CD4-positive, CD25-positive, alpha-beta regulatory T cell (primary cell): ENCODE data around the gene PSMC3IP. TPM values are rescaled to one million over a fixed set of nuclear protein-coding genes. Genes with fewer than 3 reads are reported as not detected.
A peak's percentile ranks its signal among the peaks of the same experiment; 100 is the strongest.
"Not testable (repeated sequence)": the region's sequence is repeated elsewhere in the genome, so short reads cannot be mapped to it uniquely, and the experiment has no call there.

Experiments used
- ATAC-seq, 2 donors: fragments of 150-1000 bp; cut with Tn5 transposase; one replicate each; pipeline ENCODE4 v1.10.0; 2021; ENCODE audit warnings: low read depth in 2 of 2, moderate number of reproducible peaks in 2 of 2, moderate library complexity in 1 of 2
- DNase-seq, 3 donors: peaks; one replicate each; pipeline versions ENCODE4 v3.0.0 to v3.0.0-alpha.2; 2012 to 2022; ENCODE audit warnings: mixed read lengths in 1 of 3
- H3K27ac ChIP-seq: one replicate; pipeline ENCODE4 v1.7.0; 2013; ENCODE audit warnings: mild to moderate bottlenecking, low read length; ENCODE audit not compliant: insufficient read depth, poor library complexity, severe bottlenecking
- H3K27me3 ChIP-seq: one replicate; pipeline ENCODE4 v1.7.0; 2013; ENCODE audit warnings: low read length; ENCODE audit not compliant: control insufficient read depth, insufficient read depth
- H3K36me3 ChIP-seq: one replicate; pipeline ENCODE4 v1.7.0; 2013; ENCODE audit warnings: mild to moderate bottlenecking, low read length, moderate library complexity; ENCODE audit not compliant: control insufficient read depth, insufficient read depth
- H3K4me1 ChIP-seq: 2 replicates; pipeline ENCODE4 v1.7.0; 2013; ENCODE audit warnings: mild to moderate bottlenecking, low read length; ENCODE audit not compliant: insufficient read depth, control insufficient read depth, poor library complexity, severe bottlenecking
- H3K4me3 ChIP-seq: one replicate; pipeline ENCODE4 v1.7.0; 2013; ENCODE audit warnings: low read depth, mild to moderate bottlenecking, low read length, moderate library complexity
- H3K9me3 ChIP-seq, 2 experiments: 1 replicate in 1 of 2; 2 replicates in 1 of 2; pipeline ENCODE4 v1.7.0; 2013; ENCODE audit warnings: low read length in 2 of 2, mild to moderate bottlenecking in 1 of 2, moderate library complexity in 1 of 2; ENCODE audit not compliant: control insufficient read depth in 2 of 2
- H3K27ac Mint-ChIP-seq, 3 donors: one replicate each; pipeline ENCODE4 v1.8.0; 2020 to 2022; ENCODE audit warnings: mild to moderate bottlenecking in 3 of 3, mixed read lengths in 3 of 3, moderate library complexity in 2 of 3
- H3K27me3 Mint-ChIP-seq: one replicate; pipeline ENCODE4 v1.8.0; 2022; ENCODE audit warnings: mild to moderate bottlenecking, mixed read lengths
- H3K36me3 Mint-ChIP-seq: one replicate; pipeline ENCODE4 v1.8.0; 2020; ENCODE audit warnings: mixed read lengths
- H3K4me1 Mint-ChIP-seq, 4 donors: one replicate each; pipeline ENCODE4 v1.8.0; 2020 to 2022; ENCODE audit warnings: mixed read lengths in 4 of 4, mild to moderate bottlenecking in 1 of 4
- H3K4me3 Mint-ChIP-seq, 4 donors: one replicate each; pipeline ENCODE4 v1.8.0; 2020 to 2022; ENCODE audit warnings: mild to moderate bottlenecking in 4 of 4, mixed read lengths in 4 of 4, moderate library complexity in 3 of 4
- H3K9me3 Mint-ChIP-seq, 7 donors: one replicate each; pipeline ENCODE4 v1.8.0; 2020 to 2022; ENCODE audit warnings: mixed read lengths in 7 of 7, mild to moderate bottlenecking in 3 of 7, moderate library complexity in 2 of 7
- polyA plus RNA-seq, 4 donors: library from polyadenylated mRNA; unstranded; fragments of 300-500 nt; fragmentation: Illumina TruSeq; gene quantifications; one replicate each; pipeline ENCODE4 v1.2.3, GENCODE V29; 2021
- total RNA-seq: library from RNA; stranded (reverse); gene quantifications from one replicate; pipeline ENCODE4 v1.2.3, GENCODE V29; 2022

Gene PSMC3IP
- total and polyA plus RNA-seq, 5 donors from 2014 or later: 0.25 to 2.5 (median 0.55) TPM; not detected in 1

- Histone ChIP-seq H3K4me1 (peaks cover 28% of the 10 kb centered on the region), H3K27me3 (no peaks in the 10 kb centered on the region), H3K4me3 (peak overlapping the region; percentile 48), H3K9me3 (no peaks in the 10 kb centered on the region), H3K36me3 (no peaks in the 10 kb centered on the region), H3K27ac (peak overlapping the region; percentile 87)
- no peaks in the 10 kb centered on the region for H3K9me3 Mint-ChIP-seq
- H3K4me1 Mint-ChIP-seq: peaks cover 0 to 41% (median 22%) of the 10 kb centered on the region in 4 donors
- ATAC-seq (peak in 1 of 2 donors; percentile 9), DNase-seq (peak in 1 of 3 donors; percentile 41)
- no peaks in the 10 kb centered on the region for H3K36me3 Mint-ChIP-seq
- peak overlapping the region; percentile 90 to 91 (median 90) for H3K4me3 Mint-ChIP-seq
- peaks cover 4% of the 10 kb centered on the region for H3K27me3 Mint-ChIP-seq
- peak overlapping the region in 2 of 3 donors; percentile 94 to 97 for H3K27ac Mint-ChIP-seq
Observed at GRCh38 chr17:42553866-42554249, 23.7 kb downstream of the PSMC3IP start.

DNA sequence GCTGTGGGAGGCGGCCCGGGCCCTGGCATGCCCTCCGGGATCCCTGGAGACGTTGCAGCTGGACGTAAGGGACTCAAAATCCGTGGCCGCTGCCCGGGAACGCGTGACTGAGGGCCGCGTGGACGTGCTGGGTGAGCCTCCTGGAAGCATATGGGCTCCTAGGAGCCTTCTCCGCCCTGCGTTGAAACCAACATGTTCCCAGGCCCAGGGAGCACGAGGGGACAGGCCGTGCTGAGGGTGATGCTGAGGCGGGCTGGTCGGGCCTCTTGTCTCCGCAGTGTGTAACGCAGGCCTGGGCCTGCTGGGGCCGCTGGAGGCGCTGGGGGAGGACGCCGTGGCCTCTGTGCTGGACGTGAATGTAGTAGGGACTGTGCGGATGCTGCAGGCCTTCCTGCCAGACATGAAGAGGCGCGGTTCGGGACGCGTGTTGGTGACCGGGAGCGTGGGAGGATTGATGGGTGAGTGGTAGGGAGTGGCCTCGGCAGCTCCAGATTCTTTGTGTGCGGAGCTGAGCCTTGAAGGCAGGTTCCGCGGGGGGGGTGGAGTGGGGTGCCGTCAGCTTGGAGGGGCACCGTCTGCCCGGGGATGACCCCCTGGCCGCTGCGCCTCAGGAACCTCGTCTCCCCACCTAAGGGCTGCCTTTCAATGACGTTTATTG lies 24.2 kb downstream of the PSMC3IP start:
- Histone ChIP-seq H3K4me3 (no peak overlapping the region), H3K9me3 (no peaks in the 10 kb centered on the region), H3K36me3 (no peaks in the 10 kb centered on the region), H3K27ac (no peak overlapping the region), H3K4me1 (peaks cover 33% of the 10 kb centered on the region), H3K27me3 (no peaks in the 10 kb centered on the region)
- H3K36me3 Mint-ChIP-seq: no peaks in the 10 kb centered on the region
- H3K4me3 Mint-ChIP-seq: peak overlapping the region; percentile 63 to 91 (median 90)
- ATAC-seq: no peak
- H3K27me3 Mint-ChIP-seq: peaks cover 4% of the 10 kb centered on the region
- no peak for DNase-seq
- no peaks in the 10 kb centered on the region for H3K9me3 Mint-ChIP-seq
- peaks cover 0 to 44% (median 24%) of the 10 kb centered on the region in 4 donors for H3K4me1 Mint-ChIP-seq
- H3K27ac Mint-ChIP-seq: peak overlapping the region in 2 of 3 donors; percentile 48 to 81

GRCh38 chr17:42552736-42553135 lies 24.8 kb downstream of the PSMC3IP start, which contains the start of gene HSD17B1:
Gene HSD17B1 (plus strand): TSS chr17:42552923. CDS start chr17:42552934, 11 bp downstream.
- not testable (repeated sequence) for H3K27me3 Mint-ChIP-seq, ATAC-seq, H3K9me3 ChIP-seq, H3K9me3 Mint-ChIP-seq, H3K36me3 ChIP-seq, H3K4me3 ChIP-seq, H3K36me3 Mint-ChIP-seq, H3K27ac ChIP-seq, DNase-seq, H3K27me3 ChIP-seq
- Mint-ChIP-seq H3K4me3 (peak within 1 kb of the TSS; percentile 87 to 91 (median 90)), H3K27ac (peak within 1 kb of the TSS in 2 of 3 donors; percentile 48 to 81), H3K4me1 (peaks cover 0 to 44% (median 24%) of the 10 kb centered on the region in 4 donors)
- H3K4me1 ChIP-seq: peaks cover 39% of the 10 kb centered on the region

- Histone ChIP-seq H3K27me3 (no peaks in the 10 kb centered on the region), H3K4me1 (peaks cover 27% of the 10 kb centered on the region), H3K9me3 (no peaks in the 10 kb centered on the region), H3K36me3 (no peaks in the 10 kb centered on the region), H3K27ac (no peak overlapping the region), H3K4me3 (no peak overlapping the region)
- ATAC-seq: no peak
- Mint-ChIP-seq H3K4me1 (peaks cover 0 to 32% (median 18%) of the 10 kb centered on the region in 4 donors), H3K27me3 (peaks cover 4% of the 10 kb centered on the region), H3K4me3 (peak overlapping the region in 3 of 4 donors; percentile 50 to 78 (median 63)), H3K9me3 (no peaks in the 10 kb centered on the region), H3K36me3 (no peaks in the 10 kb centered on the region), H3K27ac (no peak overlapping the region)
- no peak for DNase-seq
Observed at GRCh38 chr17:42548993-42549755, 28.4 kb downstream of the PSMC3IP start.

GRCh38 chr17:42548070-42548837 lies 29.3 kb downstream of the PSMC3IP start:
- ATAC-seq (peak; percentile 83 to 87), DNase-seq (peak; percentile 57 to 86 (median 72))
- H3K27me3 ChIP-seq: no peaks in the 10 kb centered on the region
- no peaks in the 10 kb centered on the region for H3K9me3 ChIP-seq
- Mint-ChIP-seq H3K4me1 (peaks cover 0 to 26% (median 14%) of the 10 kb centered on the region in 4 donors), H3K27ac (no peak overlapping the region), H3K9me3 (no peaks in the 10 kb centered on the region), H3K27me3 (peaks cover 4% of the 10 kb centered on the region), H3K4me3 (peak overlapping the region in 3 of 4 donors; percentile 50 to 78 (median 63)), H3K36me3 (no peaks in the 10 kb centered on the region)
- H3K36me3 ChIP-seq: no peaks in the 10 kb centered on the region
- H3K27ac ChIP-seq: no peak overlapping the region
- peaks cover 18% of the 10 kb centered on the region for H3K4me1 ChIP-seq
- H3K4me3 ChIP-seq: no peak overlapping the region

DNA sequence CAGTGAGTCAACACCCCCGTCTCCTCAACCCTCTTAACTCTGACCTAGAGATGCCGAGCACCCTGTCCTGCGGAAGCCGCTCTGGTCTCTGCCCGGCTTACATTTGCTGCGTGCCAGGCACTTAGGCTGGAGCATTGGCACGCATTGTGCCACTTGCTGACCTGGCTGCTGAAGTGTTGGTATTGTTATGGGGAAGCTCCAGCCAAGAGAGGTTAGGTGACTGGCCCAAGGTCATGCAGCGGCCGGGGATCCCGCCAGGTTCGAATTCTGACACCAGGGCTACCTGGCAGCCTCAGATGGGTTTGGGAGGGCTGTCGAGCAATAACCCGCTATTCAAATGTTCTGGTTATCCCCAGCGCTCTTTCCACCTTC lies 29.8 kb downstream of the PSMC3IP start:
- Mint-ChIP-seq H3K27ac (no peak overlapping the region), H3K9me3 (no peaks in the 10 kb centered on the region), H3K36me3 (no peaks in the 10 kb centered on the region), H3K27me3 (peaks cover 4% of the 10 kb centered on the region), H3K4me3 (peak overlapping the region in 1 of 4 donors; percentile 3), H3K4me1 (peaks cover 0 to 21% (median 13%) of the 10 kb centered on the region in 4 donors)
- no peaks in the 10 kb centered on the region for H3K9me3 ChIP-seq
- H3K36me3 ChIP-seq: no peaks in the 10 kb centered on the region
- H3K4me3 ChIP-seq: no peak overlapping the region
- no peak for DNase-seq
- peaks cover 18% of the 10 kb centered on the region for H3K4me1 ChIP-seq
- no peak for ATAC-seq
- H3K27ac ChIP-seq: no peak overlapping the region
- no peaks in the 10 kb centered on the region for H3K27me3 ChIP-seq

GRCh38 chr17:42547001-42547461 lies 30.5 kb downstream of the PSMC3IP start:
- Histone ChIP-seq H3K27me3 (no peaks in the 10 kb centered on the region), H3K36me3 (no peaks in the 10 kb centered on the region), H3K4me3 (no peak overlapping the region), H3K9me3 (no peaks in the 10 kb centered on the region), H3K27ac (no peak overlapping the region), H3K4me1 (peaks cover 18% of the 10 kb centered on the region)
- Mint-ChIP-seq H3K27ac (peak overlapping the region in 1 of 3 donors; percentile 88), H3K27me3 (peaks cover 4% of the 10 kb centered on the region), H3K9me3 (no peaks in the 10 kb centered on the region), H3K4me3 (peak overlapping the region in 1 of 4 donors; percentile 60), H3K4me1 (peaks cover 0 to 16% (median 10%) of the 10 kb centered on the region in 4 donors), H3K36me3 (no peaks in the 10 kb centered on the region)
- DNase-seq: no peak
- no peak for ATAC-seq
